Smooth muscle cell (in vitro differentiated cells): ENCODE measurements around the gene RASD1. TPM values are rescaled to one million over a fixed set of nuclear protein-coding genes. Genes with fewer than 3 reads are reported as not detected.

Experiments
- DNase-seq: peaks from one replicate; lab custom pipeline; 2025; ENCODE audit not compliant: unreplicated experiment; lab: John Stamatoyannopoulos, UW
- H2AFZ ChIP-seq: fragments of 200-600 bp; sonication (generic); 2 replicates; pipeline ENCODE4 v1.6.0; 2016; ENCODE audit warnings: antibody characterized with exemption, low read depth, mild to moderate bottlenecking
- H3F3A ChIP-seq: fragments of 200-600 bp; sonication (generic); 2 replicates; pipeline ENCODE4 v1.6.0; 2017; ENCODE audit warnings: antibody characterized with exemption, low read depth
- H3K27ac ChIP-seq: fragments of 200-600 bp; sonication (generic); 2 replicates; pipeline ENCODE4 v1.5.1; 2016; ENCODE audit warnings: low read depth, mild to moderate bottlenecking
- H3K27me3 ChIP-seq: fragments of 200-600 bp; sonication (generic); 2 replicates; pipeline ENCODE4 v1.6.1; 2016; ENCODE audit warnings: low read depth, mild to moderate bottlenecking
- H3K36me3 ChIP-seq: fragments of 200-600 bp; sonication (generic); 2 replicates; pipeline ENCODE4 v1.5.1; 2016; ENCODE audit warnings: low read depth
- H3K4me1 ChIP-seq: fragments of 200-600 bp; sonication (generic); 2 replicates; pipeline ENCODE4 v1.5.1; 2016; ENCODE audit warnings: low read depth
- H3K4me2 ChIP-seq: fragments of 200-600 bp; sonication (generic); 2 replicates; pipeline ENCODE4 v1.6.0; 2016; ENCODE audit warnings: mild to moderate bottlenecking
- H3K4me3 ChIP-seq: fragments of 200-600 bp; sonication (generic); 2 replicates; pipeline ENCODE4 v1.5.1; 2016; ENCODE audit warnings: mild to moderate bottlenecking
- H3K79me2 ChIP-seq: fragments of 200-600 bp; sonication (generic); 2 replicates; pipeline ENCODE4 v1.6.0; 2016; ENCODE audit warnings: low read depth, mild to moderate bottlenecking
- H3K9ac ChIP-seq: fragments of 200-600 bp; sonication (generic); 2 replicates; pipeline ENCODE4 v1.6.0; 2016; ENCODE audit warnings: low read depth
- H3K9me3 ChIP-seq: fragments of 200-600 bp; sonication (generic); replicated peaks from 2 replicates; pipeline ENCODE4 v1.5.1; 2016; ENCODE audit warnings: low read depth
- H4K20me1 ChIP-seq: fragments of 200-600 bp; sonication (generic); 2 replicates; pipeline ENCODE4 v1.6.0; 2016; ENCODE audit warnings: low read depth
- WGBS: methylation state at CpG from one replicate; pipeline ENCODE4 v1.1.7; 2016; ENCODE audit warnings: low lambda C conversion rate; 5-methylcytosine and 5-hydroxymethylcytosine counted together
- polyA plus RNA-seq: library from polyadenylated mRNA; unstranded; fragments of >200 nt; fragmentation: Nextera tagmentation; extraction: Ambion mirVana; gene quantifications from 2 replicates; pipeline ENCODE4 v1.2.1, GENCODE V29; 2016
- total RNA-seq: library from RNA; depleted of rRNA; stranded (reverse); fragments of >200 nt; gene quantifications from 2 replicates; pipeline ENCODE4 v1.2.3, GENCODE V29; 2014
- TF ChIP-seq, protein P1 (sequence below): fragments of 200-600 bp; sonication (generic); IDR thresholded peaks from 2 replicates; pipeline ENCODE4 v1.5.1; 2017; ENCODE audit warnings: borderline replicate concordance, mild to moderate bottlenecking, antibody characterized with exemption; ENCODE audit not compliant: insufficient read depth, poor library complexity, severe bottlenecking

The RASD1 gene
- total and polyA plus RNA-seq, 2 experiments from 2014 or later: 5.0 to 5.7 TPM

DNA sequence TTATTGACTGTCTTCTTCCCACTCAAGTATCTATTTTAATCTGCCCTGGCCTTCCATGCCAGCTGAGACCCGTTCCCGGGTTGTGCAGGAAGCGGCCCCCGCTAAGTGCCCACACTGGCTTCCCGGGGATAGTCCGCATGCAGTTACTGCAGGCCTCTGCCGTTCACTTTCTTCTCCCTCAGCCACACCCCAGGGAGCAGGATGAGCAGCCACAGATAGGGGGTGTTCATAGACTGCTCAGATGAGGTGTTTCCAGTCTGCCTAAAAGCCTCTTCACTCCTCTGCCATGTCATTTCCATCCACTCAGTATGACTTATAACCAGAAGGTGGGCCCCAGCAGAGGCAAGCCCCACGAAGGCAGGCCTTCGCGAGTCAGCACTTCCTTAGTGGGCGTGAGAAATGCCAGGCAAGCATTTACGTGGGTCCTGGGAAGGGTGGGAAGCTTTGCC, 11.7 kb downstream of the RASD1 start:
- Histone ChIP-seq H3K4me1 (no peaks in the 10 kb centered on the region), H3F3A (no peaks in the 10 kb centered on the region), H3K4me2 (no peak overlapping the region), H3K4me3 (no peak overlapping the region), H3K27me3 (no peaks in the 10 kb centered on the region), H3K9ac (no peak overlapping the region), H3K9me3 (no peaks in the 10 kb centered on the region), H2AFZ (no peak overlapping the region), H3K27ac (no peak overlapping the region), H4K20me1 (peaks cover 82% of the 10 kb centered on the region), H3K36me3 (no peaks in the 10 kb centered on the region), H3K79me2 (peaks cover 55% of the 10 kb centered on the region)
- 75% methylated on average over 12 of the region's 12 CpGs for WGBS
- TF ChIP-seq, protein P1, sequence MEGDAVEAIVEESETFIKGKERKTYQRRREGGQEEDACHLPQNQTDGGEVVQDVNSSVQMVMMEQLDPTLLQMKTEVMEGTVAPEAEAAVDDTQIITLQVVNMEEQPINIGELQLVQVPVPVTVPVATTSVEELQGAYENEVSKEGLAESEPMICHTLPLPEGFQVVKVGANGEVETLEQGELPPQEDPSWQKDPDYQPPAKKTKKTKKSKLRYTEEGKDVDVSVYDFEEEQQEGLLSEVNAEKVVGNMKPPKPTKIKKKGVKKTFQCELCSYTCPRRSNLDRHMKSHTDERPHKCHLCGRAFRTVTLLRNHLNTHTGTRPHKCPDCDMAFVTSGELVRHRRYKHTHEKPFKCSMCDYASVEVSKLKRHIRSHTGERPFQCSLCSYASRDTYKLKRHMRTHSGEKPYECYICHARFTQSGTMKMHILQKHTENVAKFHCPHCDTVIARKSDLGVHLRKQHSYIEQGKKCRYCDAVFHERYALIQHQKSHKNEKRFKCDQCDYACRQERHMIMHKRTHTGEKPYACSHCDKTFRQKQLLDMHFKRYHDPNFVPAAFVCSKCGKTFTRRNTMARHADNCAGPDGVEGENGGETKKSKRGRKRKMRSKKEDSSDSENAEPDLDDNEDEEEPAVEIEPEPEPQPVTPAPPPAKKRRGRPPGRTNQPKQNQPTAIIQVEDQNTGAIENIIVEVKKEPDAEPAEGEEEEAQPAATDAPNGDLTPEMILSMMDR: no peak
- DNase-seq: no peak

DNA sequence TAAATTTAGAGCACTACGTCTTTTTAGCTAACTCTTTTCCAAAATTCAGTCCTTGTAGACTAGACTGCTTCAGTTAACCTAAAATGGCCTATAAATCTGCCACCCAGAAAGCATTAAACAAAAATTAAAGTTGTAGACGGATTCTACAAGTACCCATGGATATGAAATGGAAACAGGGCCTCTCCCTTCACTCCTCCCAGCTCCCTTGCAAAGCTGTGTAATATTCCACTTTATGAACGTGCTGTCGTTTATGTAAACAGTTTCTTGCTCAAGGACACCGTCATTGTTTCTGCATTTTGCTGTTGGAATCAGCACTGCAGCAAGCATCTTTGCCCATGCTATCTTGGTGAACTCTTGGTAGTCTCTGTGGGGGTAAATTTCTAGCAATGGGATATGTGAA, 14.3 kb downstream of the RASD1 start:
- peaks cover 62% of the 10 kb centered on the region for H4K20me1 ChIP-seq
- TF ChIP-seq, protein P1: no peak
- H3K4me3 ChIP-seq: no peak overlapping the region
- no peak for DNase-seq
- no peaks in the 10 kb centered on the region for H3K36me3 ChIP-seq
- WGBS: 84% methylated on average over 5 of the region's 5 CpGs
- no peak overlapping the region for H3K27ac ChIP-seq
- no peak overlapping the region for H3K4me2 ChIP-seq
- no peaks in the 10 kb centered on the region for H3F3A ChIP-seq
- peaks cover 11% of the 10 kb centered on the region for H3K4me1 ChIP-seq
- H2AFZ ChIP-seq: no peak overlapping the region
- H3K79me2 ChIP-seq: peaks cover 81% of the 10 kb centered on the region
- no peaks in the 10 kb centered on the region for H3K9me3 ChIP-seq
- H3K27me3 ChIP-seq: no peaks in the 10 kb centered on the region
- no peak overlapping the region for H3K9ac ChIP-seq

DNA sequence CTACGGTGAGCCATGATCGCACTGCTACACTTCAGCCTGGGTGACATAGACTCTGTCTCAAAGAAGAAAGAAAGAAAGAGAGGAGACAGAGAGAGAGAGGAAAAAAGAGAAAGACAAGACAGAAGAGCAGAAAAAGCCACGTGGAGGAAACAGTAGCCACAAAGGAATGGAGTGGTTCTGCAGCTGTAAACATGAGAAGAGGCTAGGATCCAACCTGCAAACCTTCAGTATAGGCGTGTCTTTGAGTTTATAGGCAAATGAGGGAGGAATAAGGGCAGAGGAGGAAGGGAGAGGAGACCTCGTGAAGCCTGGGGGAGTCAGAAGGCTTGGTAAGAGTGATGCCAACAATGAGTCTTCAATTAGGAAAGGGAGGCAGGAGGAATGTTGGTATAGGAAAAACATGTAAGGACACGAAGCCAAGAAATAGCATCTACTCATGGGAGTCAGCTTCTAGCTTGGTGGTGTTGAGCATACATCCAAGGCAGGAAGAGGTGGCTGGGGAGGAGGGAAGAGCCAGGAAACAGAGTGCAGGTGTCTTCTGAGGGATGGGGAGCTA, 15.5 kb downstream of the RASD1 start:
- H3K27me3 ChIP-seq: no peaks in the 10 kb centered on the region
- no peaks in the 10 kb centered on the region for H3F3A ChIP-seq
- no peak overlapping the region for H3K9ac ChIP-seq
- peaks cover 11% of the 10 kb centered on the region for H3K4me1 ChIP-seq
- H2AFZ ChIP-seq: no peak overlapping the region
- H3K79me2 ChIP-seq: peaks cover 81% of the 10 kb centered on the region
- peaks cover 51% of the 10 kb centered on the region for H4K20me1 ChIP-seq
- no peaks in the 10 kb centered on the region for H3K9me3 ChIP-seq
- no peak overlapping the region for H3K4me2 ChIP-seq
- no peak for DNase-seq
- WGBS: 92% methylated on average over 6 of the region's 6 CpGs
- TF ChIP-seq, protein P1: no peak
- H3K27ac ChIP-seq: no peak overlapping the region
- no peaks in the 10 kb centered on the region for H3K36me3 ChIP-seq
- H3K4me3 ChIP-seq: no peak overlapping the region

DNA sequence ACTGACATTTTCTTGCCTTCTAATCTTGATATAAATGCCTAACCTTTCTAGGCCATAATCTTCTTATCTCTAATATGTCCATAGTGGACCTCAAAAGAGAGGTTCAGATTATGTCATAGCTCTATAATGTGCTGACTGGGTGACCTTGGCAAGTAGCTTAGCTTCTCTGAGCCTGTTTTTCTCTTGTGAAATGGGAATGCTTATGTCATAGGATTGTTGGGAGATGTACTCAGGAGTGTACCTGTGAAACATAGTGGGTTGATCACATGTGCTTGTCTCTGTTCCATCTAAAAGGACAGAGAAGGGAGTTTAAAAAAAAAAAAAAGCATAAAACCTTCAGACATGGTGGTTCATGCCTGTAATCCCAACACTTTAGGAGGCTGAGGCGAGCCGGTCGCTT, 17.0 kb downstream of the RASD1 start:
- peaks cover 11% of the 10 kb centered on the region for H3K4me1 ChIP-seq
- H3K9me3 ChIP-seq: no peaks in the 10 kb centered on the region
- H3F3A ChIP-seq: no peaks in the 10 kb centered on the region
- no peaks in the 10 kb centered on the region for H3K27me3 ChIP-seq
- 98% methylated on average over 3 of the region's 3 CpGs for WGBS
- H3K79me2 ChIP-seq: peaks cover 70% of the 10 kb centered on the region
- no peak overlapping the region for H3K9ac ChIP-seq
- DNase-seq: no peak
- H3K4me2 ChIP-seq: no peak overlapping the region
- H3K27ac ChIP-seq: no peak overlapping the region
- H3K4me3 ChIP-seq: no peak overlapping the region
- H4K20me1 ChIP-seq: peaks cover 36% of the 10 kb centered on the region
- TF ChIP-seq, protein P1: no peak
- H2AFZ ChIP-seq: no peak overlapping the region
- H3K36me3 ChIP-seq: no peaks in the 10 kb centered on the region
